Activated T-cell treated with anti-CD3 and anti-CD28 coated beads for 24 hours (primary cell): ENCODE data around the gene NCS1.
"Not testable (repeated sequence)": the region's sequence is repeated elsewhere in the genome, so short reads cannot be mapped to it uniquely, and the experiment has no call there.

ENCODE experiments used
- DNase-seq: peaks from one replicate; pipeline ENCODE4 v3.0.0-alpha.2; 2020; ENCODE audit warnings: low read depth

NCS1 gene

GRCh38 chr9:130263601-130264413, 91.6 kb downstream of the NCS1 start:
- DNase-seq: no peak

GRCh38 chr9:130264414-130265350, 92.5 kb downstream of the NCS1 start:
- no peak for DNase-seq

- no peak for DNase-seq
Measured at GRCh38 chr9:130265431-130266235, 93.4 kb downstream of the NCS1 start, which contains the start of gene HMCN2. TSS of gene HMCN2 (plus strand) at chr9:130265760. CDS start at chr9:130265879, 119 bp downstream.

GRCh38 chr9:130266236-130267098, 94.3 kb downstream of the NCS1 start:
- DNase-seq: no peak

- no peak for DNase-seq
Measured at GRCh38 chr9:130267930-130268329, 95.7 kb downstream of the NCS1 start.

GRCh38 chr9:130268521-130269211, 96.5 kb downstream of the NCS1 start:
- DNase-seq: no peak

GRCh38 chr9:130271473-130271872, 99.3 kb downstream of the NCS1 start:
- DNase-seq: no peak

- no peak for DNase-seq
Measured at GRCh38 chr9:130275156-130275555, 103.0 kb downstream of the NCS1 start.

- DNase-seq: no peak
Measured at GRCh38 chr9:130276121-130276520, 103.9 kb downstream of the NCS1 start.

GRCh38 chr9:130276955-130277354, 104.8 kb downstream of the NCS1 start:
- no peak for DNase-seq

GRCh38 chr9:130277525-130277924, 105.3 kb downstream of the NCS1 start:
- not testable (repeated sequence) for DNase-seq

- DNase-seq: no peak
Measured at GRCh38 chr9:130283539-130284248, 111.5 kb downstream of the NCS1 start.

- DNase-seq: no peak
Measured at GRCh38 chr9:130284249-130284625, 112.0 kb downstream of the NCS1 start.

GRCh38 chr9:130284690-130285089, 112.5 kb downstream of the NCS1 start:
- no peak for DNase-seq

GRCh38 chr9:130285271-130285670, 113.1 kb downstream of the NCS1 start:
- no peak for DNase-seq

GRCh38 chr9:130286072-130286770, 114.0 kb downstream of the NCS1 start:
- DNase-seq: no peak
